Breast epithelium (tissue), 3 donors: Measurements from ENCODE around the gene LRRC3B.

Source experiments
- CTCF ChIP-seq, 3 donors: fragments of 450-650 bp; IDR thresholded peaks; one replicate each; pipeline ENCODE4 v1.5.1; 2016 to 2017; ENCODE audit warnings: antibody characterized with exemption in 3 of 3, mild to moderate bottlenecking in 3 of 3, moderate library complexity in 3 of 3
- POLR2A ChIP-seq: fragments of 450-650 bp; IDR thresholded peaks from one replicate; pipeline ENCODE4 v1.6.1; 2016; ENCODE audit warnings: antibody characterized with exemption, mild to moderate bottlenecking, moderate library complexity
- POLR2AphosphoS5 ChIP-seq, 3 donors: sonication (generic); formaldehyde crosslinking; IDR thresholded peaks; one replicate each; pipeline ENCODE4 v1.6.1; 2017; ENCODE audit warnings: antibody characterized with exemption in 3 of 3

GRCh38 chr3:26596335-26596734 is 26.2 kb upstream of the LRRC3B start:
- TF ChIP-seq CTCF (IDR thresholded peaks at IDR 0.05) (no peak), POLR2AphosphoS5 (IDR thresholded peaks at IDR 0.05) (no peak), POLR2A (no peak)
